ENCODE measurements around the gene PCNT. TPM values are rescaled to one million over a fixed set of nuclear protein-coding genes. Genes with fewer than 3 reads are reported as not detected.
A peak's percentile ranks its signal among the peaks of the same experiment; 100 is the strongest.
"Not testable (repeated sequence)": the region's sequence is repeated elsewhere in the genome, so short reads cannot be mapped to it uniquely, and the experiment has no call there.

PCNT gene
- polyA plus RNA-seq, 1 donor = 43.5 TPM

- DNase-seq = no peak
These were observed 124.2 kb downstream of the PCNT start for GRCh38 chr21:46448108-46448507.

- not testable (repeated sequence) for DNase-seq
These were observed 124.9 kb downstream of the PCNT start for GRCh38 chr21:46448855-46449254.

GRCh38 chr21:46452710-46453109 lies 128.8 kb downstream of the PCNT start:
- no peak for DNase-seq

- no peak for DNase-seq
These were observed 130.2 kb downstream of the PCNT start for GRCh38 chr21:46454142-46454541.

GRCh38 chr21:46454634-46455390 lies 130.9 kb downstream of the PCNT start:
- no peak for DNase-seq

- no peak for DNase-seq
These were observed 131.8 kb downstream of the PCNT start for GRCh38 chr21:46455575-46456385.

- DNase-seq = no peak
These were observed 132.8 kb downstream of the PCNT start for GRCh38 chr21:46456750-46457149.

- peak; percentile 14 for DNase-seq
These were observed 133.9 kb downstream of the PCNT start for GRCh38 chr21:46457801-46458314.

- DNase-seq = peak; percentile 94
These were observed 134.5 kb downstream of the PCNT start, which contains the start of gene DIP2A for GRCh38 chr21:46458315-46459023. Gene DIP2A (plus strand): TSS chr21:46458891. CDS start chr21:46459132, 241 bp downstream.

GRCh38 chr21:46459024-46459355 lies 135.0 kb downstream of the PCNT start:
- DNase-seq = no peak

GRCh38 chr21:46459356-46460112 lies 135.6 kb downstream of the PCNT start:
- no peak for DNase-seq

GRCh38 chr21:46461909-46462308 lies 138.0 kb downstream of the PCNT start:
- no peak for DNase-seq

GRCh38 chr21:46465153-46465552 lies 141.2 kb downstream of the PCNT start:
- not testable (repeated sequence) for DNase-seq

GRCh38 chr21:46465651-46466050 lies 141.7 kb downstream of the PCNT start:
- no peak for DNase-seq

GRCh38 chr21:46468108-46468774 lies 144.3 kb downstream of the PCNT start:
- no peak for DNase-seq

GRCh38 chr21:46469275-46469674 lies 145.3 kb downstream of the PCNT start:
- DNase-seq = no peak

GRCh38 chr21:46471514-46471913 lies 147.6 kb downstream of the PCNT start:
- DNase-seq = no peak

- no peak for DNase-seq
These were observed 148.3 kb downstream of the PCNT start for GRCh38 chr21:46472246-46472645.

- DNase-seq = no peak
These were observed 150.4 kb downstream of the PCNT start for GRCh38 chr21:46474382-46474781.

GRCh38 chr21:46475296-46475695 lies 151.3 kb downstream of the PCNT start:
- no peak for DNase-seq

- no peak for DNase-seq
These were observed 153.8 kb downstream of the PCNT start for GRCh38 chr21:46477765-46478164.

Measured in left kidney (tissue), 2 donors.